Sigmoid colon (tissue), 4 donors: ENCODE data around the gene AP4M1.

Experiments
- POLR2A ChIP-seq, 2 donors: fragments of 450-650 bp; IDR thresholded peaks; one replicate each; pipeline ENCODE4 v1.6.1; 2016; ENCODE audit warnings: antibody characterized with exemption in 2 of 2, mild to moderate bottlenecking in 2 of 2, moderate library complexity in 2 of 2
- POLR2AphosphoS5 ChIP-seq, 4 donors: sonication (generic); formaldehyde crosslinking; IDR thresholded peaks; one replicate each; pipeline ENCODE4 v1.6.1; 2017; ENCODE audit warnings: antibody characterized with exemption in 4 of 4
- TF ChIP-seq, protein P1 (sequence below), 4 experiments: fragments of 450-650 bp in 3 of 4; fragments of 200-600 bp in 1 of 4; IDR thresholded peaks; one replicate each; pipeline ENCODE4 v1.5.1; 2016 to 2019; ENCODE audit warnings: antibody characterized with exemption in 4 of 4, mild to moderate bottlenecking in 3 of 4, moderate library complexity in 2 of 4

DNA sequence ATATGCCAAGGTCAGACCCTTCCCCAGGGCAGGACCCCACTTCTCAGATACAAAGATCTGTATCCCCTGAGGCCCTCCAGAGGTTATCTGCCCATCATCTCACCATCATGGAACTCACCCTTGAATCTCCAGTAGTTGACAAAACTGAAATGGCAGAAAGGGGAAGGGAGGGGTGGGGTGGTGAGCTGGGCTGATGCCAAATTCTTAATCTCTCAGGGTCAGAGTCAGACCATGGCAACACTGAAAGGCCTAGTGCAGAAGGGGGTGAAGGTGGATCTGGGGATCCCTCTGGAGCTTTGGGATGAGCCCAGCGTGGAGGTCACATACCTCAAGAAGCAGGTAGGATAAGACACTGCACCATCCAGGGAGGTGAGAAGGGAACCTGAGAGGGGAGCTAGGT lies 21.1 kb downstream of the AP4M1 start:
- TF ChIP-seq, protein P1, sequence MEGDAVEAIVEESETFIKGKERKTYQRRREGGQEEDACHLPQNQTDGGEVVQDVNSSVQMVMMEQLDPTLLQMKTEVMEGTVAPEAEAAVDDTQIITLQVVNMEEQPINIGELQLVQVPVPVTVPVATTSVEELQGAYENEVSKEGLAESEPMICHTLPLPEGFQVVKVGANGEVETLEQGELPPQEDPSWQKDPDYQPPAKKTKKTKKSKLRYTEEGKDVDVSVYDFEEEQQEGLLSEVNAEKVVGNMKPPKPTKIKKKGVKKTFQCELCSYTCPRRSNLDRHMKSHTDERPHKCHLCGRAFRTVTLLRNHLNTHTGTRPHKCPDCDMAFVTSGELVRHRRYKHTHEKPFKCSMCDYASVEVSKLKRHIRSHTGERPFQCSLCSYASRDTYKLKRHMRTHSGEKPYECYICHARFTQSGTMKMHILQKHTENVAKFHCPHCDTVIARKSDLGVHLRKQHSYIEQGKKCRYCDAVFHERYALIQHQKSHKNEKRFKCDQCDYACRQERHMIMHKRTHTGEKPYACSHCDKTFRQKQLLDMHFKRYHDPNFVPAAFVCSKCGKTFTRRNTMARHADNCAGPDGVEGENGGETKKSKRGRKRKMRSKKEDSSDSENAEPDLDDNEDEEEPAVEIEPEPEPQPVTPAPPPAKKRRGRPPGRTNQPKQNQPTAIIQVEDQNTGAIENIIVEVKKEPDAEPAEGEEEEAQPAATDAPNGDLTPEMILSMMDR (IDR thresholded peaks at IDR 0.05), result no peak
- TF ChIP-seq POLR2AphosphoS5 (IDR thresholded peaks at IDR 0.05) (no peak), POLR2A (IDR thresholded peaks at IDR 0.05) (no peak)
